HepG2 (cell line): ENCODE measurements around the gene ST6GALNAC2. TPM values are rescaled to one million over a fixed set of nuclear protein-coding genes. Genes with fewer than 3 reads are reported as not detected.

ENCODE experiments used
- ATF4 ChIP-seq, 2 experiments: fragments of 450-650 bp in 1 of 2; sonication (generic) in 1 of 2; formaldehyde crosslinking; IDR thresholded peaks; 2 replicates each; pipeline versions ENCODE4 v1.5.0 to v1.8.0; 2020 to 2022; ENCODE audit warnings: mild to moderate bottlenecking in 1 of 2, missing genetic modification reagents in 1 of 2
- BRD4 ChIP-seq: sonication (generic); formaldehyde crosslinking; IDR thresholded peaks from 2 replicates; pipeline ENCODE4 v1.4.0; 2020; ENCODE audit warnings: missing genetic modification reagents
- CEBPG ChIP-seq: IDR thresholded peaks from 2 replicates; pipeline ENCODE4 v1.6.1; 2016
- DMAP1 ChIP-seq: IDR thresholded peaks from 2 replicates; pipeline ENCODE4 v1.6.1; 2016
- HDAC2 ChIP-seq: sonication (generic); formaldehyde crosslinking; IDR thresholded peaks from 2 replicates; pipeline ENCODE4 v1.4.0; 2020; ENCODE audit warnings: missing genetic modification reagents
- HNRNPLL ChIP-seq: fragments of 200-400 bp; formaldehyde crosslinking; IDR thresholded peaks from 2 replicates; pipeline ENCODE4 v1.6.1; 2017; ENCODE audit warnings: mild to moderate bottlenecking, low read depth, low read length; ENCODE audit not compliant: poor library complexity, severe bottlenecking
- HOMEZ ChIP-seq: IDR thresholded peaks from 2 replicates; pipeline ENCODE4 v1.6.1; 2016; ENCODE audit warnings: low read depth
- NCOA2 ChIP-seq: sonication (generic); formaldehyde crosslinking; IDR thresholded peaks from 2 replicates; pipeline ENCODE4 v1.8.0; 2022; ENCODE audit warnings: inconsistent platforms
- ZNF615 ChIP-seq: sonication (generic); formaldehyde crosslinking; IDR thresholded peaks from 2 replicates; pipeline ENCODE4 v1.5.0; 2020; ENCODE audit warnings: mild to moderate bottlenecking, missing genetic modification reagents, borderline replicate concordance
- ZNF746 ChIP-seq: sonication (generic); formaldehyde crosslinking; IDR thresholded peaks from 2 replicates; pipeline ENCODE4 v1.8.0; 2022; ENCODE audit warnings: mild to moderate bottlenecking, missing genetic modification reagents
- polyA plus RNA-seq, 8 experiments: library from polyadenylated mRNA; depleted of rRNA in 3 of 8; stranded (reverse) in 7 of 8; unstranded in 1 of 8; fragments of >200 nt; fragmentation: Illumina TruSeq in 4 of 8; extraction: Trizol in 4 of 8; gene quantifications; 2 replicates each; pipeline versions ENCODE4 v1.2.1 to v1.2.3, GENCODE V29; 2011 to 2016; ENCODE audit warnings: low read depth in 4 of 8, missing spikeins in 1 of 8, mixed read lengths in 1 of 8; ENCODE audit not compliant: insufficient read depth in 1 of 8
- total RNA-seq, 5 experiments: library from RNA; depleted of rRNA; stranded (reverse); fragments of >200 nt; fragmentation: Illumina TruSeq; extraction: Trizol; gene quantifications; 2 replicates each; pipeline ENCODE4 v1.2.3, GENCODE V29; 2016; ENCODE audit warnings: low read depth in 1 of 5
- TF ChIP-seq, protein P1 (sequence below): sonication (generic); formaldehyde crosslinking; IDR thresholded peaks from 2 replicates; pipeline ENCODE4 v1.4.0; 2020; ENCODE audit warnings: mild to moderate bottlenecking, missing genetic modification reagents
- TF ChIP-seq, protein P2 (sequence below): sonication (generic); formaldehyde crosslinking; IDR thresholded peaks from 2 replicates; pipeline ENCODE4 v1.5.0; 2020; ENCODE audit warnings: mild to moderate bottlenecking, missing genetic modification reagents, borderline replicate concordance

ST6GALNAC2 gene
- total and polyA plus RNA-seq, 2 of the 13 experiments (the other 11 are each of a cell fraction or from before 2014, with no cell fraction given): 0.12 to 0.49 TPM

GRCh38 chr17:76550712-76551615 is 34.7 kb downstream of the ST6GALNAC2 start (continued):
- TF ChIP-seq, protein P1, sequence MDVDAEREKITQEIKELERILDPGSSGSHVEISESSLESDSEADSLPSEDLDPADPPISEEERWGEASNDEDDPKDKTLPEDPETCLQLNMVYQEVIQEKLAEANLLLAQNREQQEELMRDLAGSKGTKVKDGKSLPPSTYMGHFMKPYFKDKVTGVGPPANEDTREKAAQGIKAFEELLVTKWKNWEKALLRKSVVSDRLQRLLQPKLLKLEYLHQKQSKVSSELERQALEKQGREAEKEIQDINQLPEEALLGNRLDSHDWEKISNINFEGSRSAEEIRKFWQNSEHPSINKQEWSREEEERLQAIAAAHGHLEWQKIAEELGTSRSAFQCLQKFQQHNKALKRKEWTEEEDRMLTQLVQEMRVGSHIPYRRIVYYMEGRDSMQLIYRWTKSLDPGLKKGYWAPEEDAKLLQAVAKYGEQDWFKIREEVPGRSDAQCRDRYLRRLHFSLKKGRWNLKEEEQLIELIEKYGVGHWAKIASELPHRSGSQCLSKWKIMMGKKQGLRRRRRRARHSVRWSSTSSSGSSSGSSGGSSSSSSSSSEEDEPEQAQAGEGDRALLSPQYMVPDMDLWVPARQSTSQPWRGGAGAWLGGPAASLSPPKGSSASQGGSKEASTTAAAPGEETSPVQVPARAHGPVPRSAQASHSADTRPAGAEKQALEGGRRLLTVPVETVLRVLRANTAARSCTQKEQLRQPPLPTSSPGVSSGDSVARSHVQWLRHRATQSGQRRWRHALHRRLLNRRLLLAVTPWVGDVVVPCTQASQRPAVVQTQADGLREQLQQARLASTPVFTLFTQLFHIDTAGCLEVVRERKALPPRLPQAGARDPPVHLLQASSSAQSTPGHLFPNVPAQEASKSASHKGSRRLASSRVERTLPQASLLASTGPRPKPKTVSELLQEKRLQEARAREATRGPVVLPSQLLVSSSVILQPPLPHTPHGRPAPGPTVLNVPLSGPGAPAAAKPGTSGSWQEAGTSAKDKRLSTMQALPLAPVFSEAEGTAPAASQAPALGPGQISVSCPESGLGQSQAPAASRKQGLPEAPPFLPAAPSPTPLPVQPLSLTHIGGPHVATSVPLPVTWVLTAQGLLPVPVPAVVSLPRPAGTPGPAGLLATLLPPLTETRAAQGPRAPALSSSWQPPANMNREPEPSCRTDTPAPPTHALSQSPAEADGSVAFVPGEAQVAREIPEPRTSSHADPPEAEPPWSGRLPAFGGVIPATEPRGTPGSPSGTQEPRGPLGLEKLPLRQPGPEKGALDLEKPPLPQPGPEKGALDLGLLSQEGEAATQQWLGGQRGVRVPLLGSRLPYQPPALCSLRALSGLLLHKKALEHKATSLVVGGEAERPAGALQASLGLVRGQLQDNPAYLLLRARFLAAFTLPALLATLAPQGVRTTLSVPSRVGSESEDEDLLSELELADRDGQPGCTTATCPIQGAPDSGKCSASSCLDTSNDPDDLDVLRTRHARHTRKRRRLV (CRISPR knock-in tag): peak; percentile 37; the same call in 1 of the 2 replicates
- TF ChIP-seq DMAP1 (CRISPR knock-in tag) (peak; percentile 71; the same call in 1 of the 2 replicates), ATF4 (CRISPR knock-in tag; IDR thresholded peaks at IDR 0.05) (peak in 1 of 2 experiments; percentile 79; a peak in 2 of 4 replicates), HDAC2 (CRISPR knock-in tag) (peak; percentile 92), HNRNPLL (no peak), ZNF746 (no peak; the same call in 1 of the 2 replicates), ZNF615 (0 out of 2 replicates have a peak, but pooled peaks have one; percentile 50), HOMEZ (CRISPR knock-in tag) (peak; percentile 43; the same call in 1 of the 2 replicates), BRD4 (CRISPR knock-in tag) (peak; percentile 60; the same call in 1 of the 2 replicates), CEBPG (CRISPR knock-in tag) (peak; percentile 98), NCOA2 (CRISPR knock-in tag) (peak; percentile 85)
- TF ChIP-seq, protein P2, sequence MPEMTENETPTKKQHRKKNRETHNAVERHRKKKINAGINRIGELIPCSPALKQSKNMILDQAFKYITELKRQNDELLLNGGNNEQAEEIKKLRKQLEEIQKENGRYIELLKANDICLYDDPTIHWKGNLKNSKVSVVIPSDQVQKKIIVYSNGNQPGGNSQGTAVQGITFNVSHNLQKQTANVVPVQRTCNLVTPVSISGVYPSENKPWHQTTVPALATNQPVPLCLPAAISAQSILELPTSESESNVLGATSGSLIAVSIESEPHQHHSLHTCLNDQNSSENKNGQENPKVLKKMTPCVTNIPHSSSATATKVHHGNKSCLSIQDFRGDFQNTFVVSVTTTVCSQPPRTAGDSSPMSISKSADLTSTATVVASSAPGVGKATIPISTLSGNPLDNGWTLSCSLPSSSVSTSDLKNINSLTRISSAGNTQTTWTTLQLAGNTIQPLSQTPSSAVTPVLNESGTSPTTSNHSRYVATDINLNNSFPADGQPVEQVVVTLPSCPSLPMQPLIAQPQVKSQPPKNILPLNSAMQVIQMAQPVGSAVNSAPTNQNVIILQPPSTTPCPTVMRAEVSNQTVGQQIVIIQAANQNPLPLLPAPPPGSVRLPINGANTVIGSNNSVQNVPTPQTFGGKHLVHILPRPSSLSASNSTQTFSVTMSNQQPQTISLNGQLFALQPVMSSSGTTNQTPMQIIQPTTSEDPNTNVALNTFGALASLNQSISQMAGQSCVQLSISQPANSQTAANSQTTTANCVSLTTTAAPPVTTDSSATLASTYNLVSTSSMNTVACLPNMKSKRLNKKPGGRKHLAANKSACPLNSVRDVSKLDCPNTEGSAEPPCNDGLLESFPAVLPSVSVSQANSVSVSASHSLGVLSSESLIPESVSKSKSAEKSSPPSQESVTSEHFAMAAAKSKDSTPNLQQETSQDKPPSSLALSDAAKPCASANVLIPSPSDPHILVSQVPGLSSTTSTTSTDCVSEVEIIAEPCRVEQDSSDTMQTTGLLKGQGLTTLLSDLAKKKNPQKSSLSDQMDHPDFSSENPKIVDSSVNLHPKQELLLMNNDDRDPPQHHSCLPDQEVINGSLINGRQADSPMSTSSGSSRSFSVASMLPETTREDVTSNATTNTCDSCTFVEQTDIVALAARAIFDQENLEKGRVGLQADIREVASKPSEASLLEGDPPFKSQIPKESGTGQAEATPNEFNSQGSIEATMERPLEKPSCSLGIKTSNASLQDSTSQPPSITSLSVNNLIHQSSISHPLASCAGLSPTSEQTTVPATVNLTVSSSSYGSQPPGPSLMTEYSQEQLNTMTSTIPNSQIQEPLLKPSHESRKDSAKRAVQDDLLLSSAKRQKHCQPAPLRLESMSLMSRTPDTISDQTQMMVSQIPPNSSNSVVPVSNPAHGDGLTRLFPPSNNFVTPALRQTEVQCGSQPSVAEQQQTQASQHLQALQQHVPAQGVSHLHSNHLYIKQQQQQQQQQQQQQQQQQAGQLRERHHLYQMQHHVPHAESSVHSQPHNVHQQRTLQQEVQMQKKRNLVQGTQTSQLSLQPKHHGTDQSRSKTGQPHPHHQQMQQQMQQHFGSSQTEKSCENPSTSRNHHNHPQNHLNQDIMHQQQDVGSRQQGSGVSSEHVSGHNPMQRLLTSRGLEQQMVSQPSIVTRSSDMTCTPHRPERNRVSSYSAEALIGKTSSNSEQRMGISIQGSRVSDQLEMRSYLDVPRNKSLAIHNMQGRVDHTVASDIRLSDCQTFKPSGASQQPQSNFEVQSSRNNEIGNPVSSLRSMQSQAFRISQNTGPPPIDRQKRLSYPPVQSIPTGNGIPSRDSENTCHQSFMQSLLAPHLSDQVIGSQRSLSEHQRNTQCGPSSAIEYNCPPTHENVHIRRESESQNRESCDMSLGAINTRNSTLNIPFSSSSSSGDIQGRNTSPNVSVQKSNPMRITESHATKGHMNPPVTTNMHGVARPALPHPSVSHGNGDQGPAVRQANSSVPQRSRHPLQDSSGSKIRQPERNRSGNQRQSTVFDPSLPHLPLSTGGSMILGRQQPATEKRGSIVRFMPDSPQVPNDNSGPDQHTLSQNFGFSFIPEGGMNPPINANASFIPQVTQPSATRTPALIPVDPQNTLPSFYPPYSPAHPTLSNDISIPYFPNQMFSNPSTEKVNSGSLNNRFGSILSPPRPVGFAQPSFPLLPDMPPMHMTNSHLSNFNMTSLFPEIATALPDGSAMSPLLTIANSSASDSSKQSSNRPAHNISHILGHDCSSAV (CRISPR knock-in tag): no peak
